Endometrium (tissue), 2 donors: ENCODE measurements around the gene ENDOV.

Source experiments
- FAIRE-seq: peaks from 2 replicates; lab custom pipeline; 2012; peaks lifted over from hg19 to GRCh38; lab: Jason Lieb, UNC
- donor health status: control.
- donor health status: control.

Gene ENDOV

GRCh38 chr17:80431246-80432195 lies 16.6 kb downstream of the ENDOV start:
- FAIRE-seq = no peak

- no peak for FAIRE-seq
These were observed 17.5 kb downstream of the ENDOV start for GRCh38 chr17:80432350-80432955.

DNA sequence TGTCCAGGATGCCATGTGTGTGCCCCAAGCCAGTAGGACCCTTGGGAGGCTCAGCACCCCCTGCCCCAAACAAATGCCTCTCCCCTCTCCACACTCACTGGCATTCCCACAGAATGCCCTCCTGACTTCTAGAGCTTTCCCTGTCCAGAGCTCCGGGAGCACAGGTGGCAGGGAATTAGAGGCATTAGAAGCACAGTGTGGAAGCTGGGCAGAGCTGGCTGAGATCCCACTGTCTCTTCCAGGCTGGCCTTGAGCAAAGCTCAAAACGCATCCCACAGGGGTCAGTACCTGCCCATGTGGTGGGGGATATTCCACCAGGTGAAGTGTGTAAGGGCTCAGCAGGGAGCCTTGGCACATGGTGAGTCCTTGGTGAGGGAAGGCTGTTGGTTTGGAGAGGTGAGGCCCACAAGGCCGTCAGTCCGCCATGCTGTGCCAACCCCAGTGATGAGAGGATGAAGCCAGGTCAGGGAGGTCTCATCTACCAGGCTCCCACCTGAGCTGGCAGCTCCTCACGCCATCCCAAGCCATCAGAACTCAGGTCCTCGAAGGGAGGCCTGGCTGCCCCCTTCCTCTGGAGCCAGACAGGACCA lies 18.1 kb downstream of the ENDOV start:
- no peak for FAIRE-seq

DNA sequence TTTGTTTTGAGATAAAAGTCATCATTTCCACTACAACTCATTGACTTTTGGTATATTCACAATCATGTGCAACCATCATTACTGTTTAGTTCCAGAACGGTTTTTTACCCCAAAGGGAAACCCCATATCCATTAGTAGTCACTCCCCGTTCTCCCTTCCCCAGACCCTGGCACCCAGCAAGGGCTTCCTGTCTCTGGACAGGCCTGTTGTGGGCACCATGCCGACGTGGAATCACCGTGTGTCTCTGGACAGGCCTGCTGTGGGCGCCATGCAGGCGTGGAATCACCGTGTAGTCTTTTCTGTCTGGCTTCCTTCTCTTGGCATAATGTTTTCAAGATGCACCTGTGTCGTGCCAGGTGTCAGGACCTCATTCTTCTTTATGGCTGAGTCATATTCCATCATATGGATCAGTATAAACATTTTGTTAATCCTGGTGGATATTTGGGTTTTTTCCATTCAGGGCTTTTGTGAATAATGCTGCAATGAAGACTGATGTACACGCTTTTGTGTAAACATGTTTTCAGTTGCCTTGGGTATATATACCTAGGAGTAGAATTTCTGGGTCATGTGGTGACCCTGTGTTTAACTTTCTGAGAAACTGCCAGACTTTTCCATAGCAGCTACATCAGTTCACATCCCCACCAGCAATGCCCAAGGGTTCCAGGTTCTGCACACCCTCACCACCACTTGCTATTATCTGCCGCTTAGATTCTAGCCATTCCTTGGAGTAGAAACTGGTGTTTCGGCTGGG lies 19.1 kb downstream of the ENDOV start:
- FAIRE-seq = no peak

DNA sequence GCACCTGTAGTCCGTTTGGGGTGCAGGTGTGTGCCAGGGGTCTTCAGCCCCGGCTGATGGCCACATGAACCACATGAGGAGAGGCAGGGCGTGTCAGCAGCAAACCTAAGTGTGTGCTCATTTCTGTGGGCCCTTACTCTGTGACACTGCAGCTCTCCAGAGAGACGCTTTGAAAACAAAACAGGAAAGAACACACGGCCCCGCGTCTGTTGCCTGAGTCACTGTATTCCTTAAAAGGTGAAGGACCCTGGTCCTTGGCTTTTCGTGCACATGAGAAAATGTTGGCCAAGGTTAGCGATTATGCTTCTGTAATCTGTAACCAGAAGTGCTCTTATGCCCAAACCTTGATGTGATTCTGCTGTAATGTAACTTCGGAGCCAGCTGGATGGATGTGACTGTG lies 22.6 kb downstream of the ENDOV start:
- FAIRE-seq = no peak

DNA sequence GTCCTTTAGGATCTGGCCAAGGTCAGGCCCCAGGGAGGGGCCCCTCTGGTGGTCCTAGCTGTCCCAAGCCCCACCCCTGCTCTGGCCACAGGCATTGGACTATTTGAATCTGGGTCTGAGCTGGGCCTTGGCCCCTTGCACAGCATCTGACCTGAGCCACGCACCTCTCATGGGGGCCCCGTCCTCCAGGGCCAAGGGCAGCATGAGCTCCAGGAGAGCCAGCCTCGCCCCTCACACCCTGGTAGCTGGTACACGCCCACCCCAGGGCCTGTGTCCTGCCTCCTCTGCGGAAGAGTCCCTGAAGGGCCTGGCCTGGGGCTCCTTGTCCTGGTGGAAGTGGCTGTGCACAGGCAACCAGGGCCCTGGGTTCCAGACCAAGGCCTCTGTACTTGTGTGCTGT lies 23.8 kb downstream of the ENDOV start:
- no peak for FAIRE-seq

GRCh38 chr17:80439499-80439898 lies 24.5 kb downstream of the ENDOV start:
- no peak for FAIRE-seq

DNA sequence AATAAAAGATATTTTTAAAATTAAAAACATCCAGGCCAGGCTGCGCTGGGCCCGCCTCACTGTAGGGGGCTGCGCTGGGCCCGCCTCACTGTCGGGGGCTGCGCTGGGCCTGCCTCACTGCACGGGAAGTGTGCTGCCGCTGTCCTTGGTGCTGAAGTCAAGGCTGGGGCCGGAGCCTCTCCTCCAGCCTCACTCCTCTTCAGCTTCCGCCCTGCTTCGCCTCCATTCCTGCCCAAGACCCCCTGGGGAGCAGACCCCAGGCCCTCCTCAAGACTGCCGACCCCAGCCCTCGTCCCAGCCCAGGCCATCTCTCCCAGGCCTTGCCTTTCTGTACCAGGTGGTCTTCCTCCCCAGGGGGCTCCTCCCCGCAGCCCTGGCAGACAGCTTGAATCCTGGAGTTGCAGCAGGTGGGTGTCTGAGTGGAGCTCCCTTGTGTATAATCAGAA lies 26.2 kb downstream of the ENDOV start:
- FAIRE-seq = no peak

- no peak for FAIRE-seq
These were observed 26.8 kb downstream of the ENDOV start for GRCh38 chr17:80441598-80442322.

- no peak for FAIRE-seq
These were observed 27.3 kb downstream of the ENDOV start for GRCh38 chr17:80442323-80442659.

- FAIRE-seq = no peak
These were observed 27.8 kb downstream of the ENDOV start for GRCh38 chr17:80442764-80443163.

GRCh38 chr17:80443498-80443897 lies 28.5 kb downstream of the ENDOV start:
- no peak for FAIRE-seq

DNA sequence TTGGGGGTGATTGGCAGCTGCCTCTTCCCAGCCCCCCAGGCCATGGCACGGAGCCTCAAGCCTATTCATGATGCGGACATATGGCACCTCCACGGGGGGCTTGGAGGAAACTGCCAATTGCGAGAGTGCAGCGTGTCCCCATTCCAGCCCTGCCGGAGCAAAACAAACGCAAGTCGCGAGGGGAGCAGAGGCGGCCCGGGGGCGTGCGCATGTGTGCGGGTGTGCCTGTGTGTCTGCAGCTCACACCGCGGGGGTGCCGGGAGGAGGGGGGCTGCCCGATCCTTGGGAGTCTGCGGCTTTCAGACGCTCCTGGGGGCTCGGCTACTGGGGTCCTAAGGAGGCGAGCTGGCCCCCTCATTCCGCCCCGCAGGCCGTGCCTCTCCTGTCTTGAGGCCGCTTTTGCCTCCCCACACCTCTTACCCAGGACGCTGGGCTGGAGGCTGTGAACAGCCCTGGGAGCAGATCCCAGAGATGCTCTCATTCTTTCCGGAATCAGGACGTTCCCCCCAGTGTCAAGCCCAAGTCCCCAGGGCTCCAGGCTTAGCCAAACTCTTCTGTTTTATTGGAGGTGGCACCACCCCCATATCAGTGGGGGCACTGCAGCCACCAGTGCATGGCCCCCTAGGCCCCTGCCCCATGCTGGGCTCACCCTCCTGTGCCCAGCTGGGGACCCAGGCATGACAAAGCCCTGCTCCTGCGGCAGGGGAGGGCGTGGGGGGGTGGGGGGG lies 29.1 kb downstream of the ENDOV start:
- no peak for FAIRE-seq

DNA sequence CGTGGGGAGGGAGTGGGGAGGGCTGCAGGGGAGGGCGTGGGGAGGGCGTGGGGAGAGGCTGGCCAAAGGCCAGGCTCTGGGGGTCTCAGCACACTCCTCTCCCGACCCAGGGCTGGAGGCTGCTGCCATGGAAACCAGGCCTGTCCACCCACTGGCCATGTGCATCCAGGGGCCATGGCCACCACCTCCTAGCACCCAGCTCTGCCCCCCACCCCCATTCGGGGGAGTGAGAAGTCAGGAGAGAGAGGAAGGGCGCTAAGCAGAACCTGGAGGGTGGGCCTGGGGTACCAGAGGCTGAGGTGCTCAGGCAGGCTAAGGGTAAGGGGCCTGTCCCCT lies 29.6 kb downstream of the ENDOV start:
- FAIRE-seq = no peak

DNA sequence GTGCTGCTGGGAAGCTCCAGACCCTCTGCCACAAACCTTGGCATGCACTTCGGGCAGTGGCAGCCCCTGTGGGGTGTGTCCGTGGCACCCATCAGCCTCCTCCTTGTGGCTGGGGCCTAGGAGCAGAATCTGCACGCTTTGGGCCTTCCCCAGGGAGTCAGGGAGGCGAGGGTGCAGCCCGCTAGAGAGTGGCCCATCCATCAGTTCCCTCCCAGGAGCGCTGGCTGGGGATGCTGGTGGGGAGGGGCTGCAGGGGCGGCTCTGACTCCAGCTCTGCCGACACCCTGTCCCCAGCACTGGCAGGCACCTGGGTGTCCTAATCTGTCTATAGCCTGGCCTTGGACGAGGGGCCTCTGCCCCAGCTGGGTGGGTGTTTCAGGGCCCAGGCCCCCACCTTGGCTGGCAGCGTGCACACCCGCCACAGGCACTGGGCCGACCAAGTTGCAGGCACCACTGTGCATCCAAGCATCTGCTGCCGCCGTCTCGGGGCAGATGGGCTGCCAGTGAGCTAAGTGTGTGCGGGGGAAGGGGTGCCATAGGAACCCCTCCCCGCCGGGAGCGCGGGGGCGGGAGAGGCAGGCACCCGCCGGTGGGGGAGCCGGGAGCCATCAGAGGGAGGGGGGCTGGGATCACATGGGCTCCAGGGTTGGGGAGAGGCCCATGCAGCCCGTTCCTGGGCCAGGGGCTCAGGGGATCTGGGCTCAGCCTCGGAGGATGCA lies 30.2 kb downstream of the ENDOV start:
- no peak for FAIRE-seq

DNA sequence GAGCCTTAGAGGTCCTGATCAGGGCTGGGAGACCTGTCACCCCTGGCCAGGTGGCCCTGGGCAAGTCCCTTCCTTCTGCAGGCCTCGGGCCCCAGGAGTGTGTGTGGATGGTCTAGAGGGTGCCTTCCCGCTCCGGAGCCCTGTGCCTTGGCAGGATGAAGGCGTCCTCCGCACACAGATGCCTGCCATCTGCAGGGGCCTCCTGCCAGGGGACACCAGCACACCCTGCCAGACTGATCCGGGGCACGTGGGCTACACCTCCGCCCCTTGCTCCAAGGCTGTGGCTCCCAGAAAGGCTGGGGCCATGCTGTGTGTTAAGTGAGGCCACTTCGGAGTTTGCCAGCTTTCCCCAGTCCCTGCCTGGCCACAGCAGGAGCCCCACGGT lies 30.8 kb downstream of the ENDOV start:
- FAIRE-seq = no peak

DNA sequence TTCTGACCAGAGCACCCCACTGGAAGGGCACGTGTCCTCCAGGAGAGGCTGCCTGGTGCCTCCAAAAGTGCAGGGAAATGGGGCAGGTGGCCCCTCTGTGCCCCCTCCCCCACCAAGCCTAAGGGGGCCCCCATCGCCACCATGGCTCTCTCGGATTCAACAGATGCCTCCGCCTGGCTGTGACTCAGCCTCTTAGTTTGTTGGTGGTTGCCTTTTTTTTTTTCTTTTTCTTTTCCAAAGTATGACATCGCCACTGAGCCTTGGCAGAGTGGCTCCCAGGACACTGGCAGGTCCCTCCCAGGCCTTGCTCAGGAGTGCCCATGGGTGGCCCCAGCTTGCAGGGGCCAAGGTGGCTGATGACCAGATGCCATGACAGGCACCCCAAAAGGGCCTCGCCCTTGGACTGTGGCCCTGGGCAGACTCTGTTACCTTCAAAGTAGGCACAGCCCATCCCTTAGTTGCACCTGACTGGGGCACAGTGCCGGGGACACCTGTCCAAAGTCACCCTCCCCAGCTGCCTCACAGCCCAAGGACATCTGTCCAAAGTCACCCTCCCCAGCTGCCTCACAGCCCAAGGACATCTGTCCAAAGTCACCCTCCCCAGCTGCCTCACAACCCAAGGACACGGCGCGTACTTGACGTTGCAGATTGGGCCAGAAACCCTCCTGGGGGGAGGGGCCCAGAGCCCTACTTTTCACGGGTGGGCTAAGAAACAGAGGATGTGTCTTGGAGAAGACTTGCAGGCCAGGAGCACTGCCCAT lies 31.9 kb downstream of the ENDOV start:
- FAIRE-seq = no peak

GRCh38 chr17:80447790-80448189 lies 32.8 kb downstream of the ENDOV start:
- FAIRE-seq = no peak

DNA sequence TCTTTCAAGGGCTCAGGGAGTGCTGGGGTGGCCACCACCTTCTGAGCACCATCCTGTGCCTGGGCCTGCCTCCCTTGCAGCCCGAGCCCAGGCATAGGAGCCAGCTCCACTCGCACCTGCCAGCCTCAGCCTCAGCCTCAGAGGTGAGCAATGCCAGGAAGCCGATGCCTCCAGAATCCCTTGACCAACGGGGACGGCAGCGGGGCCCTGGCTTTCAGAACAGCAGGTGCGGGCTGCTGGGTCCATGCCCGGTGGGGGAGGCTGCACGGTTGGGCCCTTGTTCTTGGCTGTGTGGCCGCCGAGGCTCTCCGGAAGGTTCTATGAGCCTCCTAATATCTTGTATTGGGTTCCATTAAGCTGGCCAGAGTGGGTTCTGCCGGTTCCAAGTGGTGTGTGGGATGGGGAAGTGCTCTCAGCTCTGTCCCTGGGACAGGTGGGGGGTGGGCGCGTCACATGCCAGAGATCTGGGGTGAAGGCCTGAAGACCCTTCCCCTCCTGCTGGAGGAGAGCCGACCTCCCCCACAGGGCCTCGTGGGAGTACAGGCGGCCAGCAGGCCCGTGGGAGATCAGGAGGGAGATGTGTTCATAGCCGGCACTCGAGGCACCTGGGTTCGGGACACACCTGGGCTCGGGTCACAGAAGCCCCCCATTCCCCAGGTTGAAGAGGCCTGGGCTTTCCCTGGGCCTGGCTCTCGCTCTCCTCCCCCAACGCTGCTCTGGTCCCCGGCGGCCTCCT lies 34.4 kb downstream of the ENDOV start:
- no peak for FAIRE-seq
